CD4-positive, alpha-beta T cell (primary cell): ENCODE data around the gene STARD3. TPM values are rescaled to one million over a fixed set of nuclear protein-coding genes. Genes with fewer than 3 reads are reported as not detected.

Experiments
- ATAC-seq: fragments of 200-7000 bp; cut with Tn5 transposase; one replicate; pipeline ENCODE4 v1.10.0; 2022; ENCODE audit warnings: mild to moderate bottlenecking; ENCODE audit not compliant: poor library complexity
- CTCF ChIA-PET: fragments of 350-600 bp; sonication (Branson Sonifier 250); formaldehyde crosslinking; loops from one replicate; lab custom pipeline; 2021; ENCODE audit warnings: antibody characterized with exemption, inconsistent platforms; lab: Charles Lee
- POLR2A ChIA-PET: fragments of 350-600 bp; sonication (Branson Sonifier 250); formaldehyde crosslinking; loops from one replicate; lab custom pipeline; 2021; ENCODE audit warnings: antibody characterized with exemption, inconsistent platforms; lab: Charles Lee
- DNase-seq, 14 experiments: peaks; one replicate each; pipeline ENCODE4 v3.0.0-alpha.2; 2013 to 2020; ENCODE audit warnings: mixed read lengths in 2 of 14
- H3K27ac ChIP-seq, 2 donors: one replicate each; pipeline versions ENCODE4 v1.5.1 to v1.7.0; 2013; ENCODE audit warnings: low read length in 2 of 2, low read depth in 1 of 2, mild to moderate bottlenecking in 1 of 2
- H3K27me3 ChIP-seq, 2 experiments: 1 replicate in 1 of 2; 2 replicates in 1 of 2; pipeline versions ENCODE4 v1.6.1 to v1.7.0; 2013; ENCODE audit warnings: low read length in 2 of 2, control low read depth in 1 of 2, mild to moderate bottlenecking in 1 of 2, moderate library complexity in 1 of 2; ENCODE audit not compliant: insufficient read depth in 2 of 2, control insufficient read depth in 1 of 2
- H3K36me3 ChIP-seq: one replicate; pipeline ENCODE4 v1.6.1; 2013; ENCODE audit warnings: low read length, control low read depth; ENCODE audit not compliant: insufficient read depth
- H3K4me1 ChIP-seq: one replicate; pipeline ENCODE4 v1.6.1; 2013; ENCODE audit warnings: low read length, control low read depth; ENCODE audit not compliant: insufficient read depth
- H3K4me3 ChIP-seq: one replicate; pipeline ENCODE4 v1.5.1; 2013; ENCODE audit warnings: mild to moderate bottlenecking, low read length, moderate library complexity
- H3K9me3 ChIP-seq, 2 experiments: 1 replicate in 1 of 2; 2 replicates in 1 of 2; pipeline versions ENCODE4 v1.6.1 to v1.7.0; 2013; ENCODE audit warnings: low read length in 2 of 2, mild to moderate bottlenecking in 2 of 2, control low read depth in 1 of 2, moderate library complexity in 1 of 2; ENCODE audit not compliant: control insufficient read depth in 1 of 2, insufficient read depth in 1 of 2
- H3K27ac Mint-ChIP-seq: one replicate; pipeline ENCODE4 v1.8.0; 2020; ENCODE audit warnings: mixed read lengths
- H3K27me3 Mint-ChIP-seq: one replicate; pipeline ENCODE4 v1.8.0; 2021; ENCODE audit warnings: mixed read lengths
- H3K36me3 Mint-ChIP-seq: one replicate; pipeline ENCODE4 v1.8.0; 2021; ENCODE audit warnings: low read depth, mixed read lengths
- H3K4me1 Mint-ChIP-seq: one replicate; pipeline ENCODE4 v1.8.0; 2021; ENCODE audit warnings: low read depth, mixed read lengths
- H3K4me3 Mint-ChIP-seq: one replicate; pipeline ENCODE4 v1.8.0; 2020; ENCODE audit warnings: mild to moderate bottlenecking, mixed read lengths
- H3K9me3 Mint-ChIP-seq: one replicate; pipeline ENCODE4 v1.8.0; 2020; ENCODE audit warnings: mixed read lengths
- intact Hi-C, 2 experiments: fragments of 100-400 bp; cut with DNase I in 1 of 2; cut with micrococcal nuclease in 1 of 2; formaldehyde crosslinking; loops; one replicate each; pipeline versions ENCODE4 v1.15.1 to v1.9.0; 2023 to 2025; cut with DNase I, micrococcal nuclease
- total RNA-seq, 174 experiments: library from RNA in 2 of 174; stranded (reverse) in 2 of 174; gene quantifications; one replicate each; pipeline ENCODE4 v1.2.3 and lab custom pipeline; 2021 to 2026
- TF ChIP-seq, protein P1 (sequence below): fragments of 200-600 bp; IDR thresholded peaks from one replicate; pipeline ENCODE4 v1.8.0; 2022; ENCODE audit warnings: antibody characterized with exemption, mild to moderate bottlenecking

The STARD3 gene
- total RNA-seq, 2 experiments from 2014 or later: 96.5 to 99.9 TPM

GRCh38 chr17:39667262-39667944, 30.5 kb downstream of the STARD3 start:
- Histone ChIP-seq H3K27me3 (peaks cover 15 to 34% of the 10 kb centered on the region in 2 experiments), H3K36me3 (peaks cover under 1% of the 10 kb centered on the region), H3K4me1 (peaks cover 35% of the 10 kb centered on the region), H3K27ac (no peak overlapping the region), H3K9me3 (no peaks in the 10 kb centered on the region), H3K4me3 (peak overlapping the region; percentile 32)
- Mint-ChIP-seq H3K9me3 (no peaks in the 10 kb centered on the region), H3K4me3 (peak overlapping the region; percentile 65), H3K4me1 (peaks cover 14% of the 10 kb centered on the region), H3K27ac (no peak overlapping the region), H3K36me3 (peaks cover 15% of the 10 kb centered on the region), H3K27me3 (peaks cover 34% of the 10 kb centered on the region)
- POLR2A ChIA-PET: interaction anchor here (1.0 to 2.6 kb wide), 4 partner anchors 8 to 63 kb away, joined by 3 to 10 read pairs (median 8); partner anchors contain the start of gene MIEN1
- ATAC-seq (no peak), DNase-seq (peak in 2 of 14 experiments; percentile 30 to 35)
- TF ChIP-seq, protein P1, sequence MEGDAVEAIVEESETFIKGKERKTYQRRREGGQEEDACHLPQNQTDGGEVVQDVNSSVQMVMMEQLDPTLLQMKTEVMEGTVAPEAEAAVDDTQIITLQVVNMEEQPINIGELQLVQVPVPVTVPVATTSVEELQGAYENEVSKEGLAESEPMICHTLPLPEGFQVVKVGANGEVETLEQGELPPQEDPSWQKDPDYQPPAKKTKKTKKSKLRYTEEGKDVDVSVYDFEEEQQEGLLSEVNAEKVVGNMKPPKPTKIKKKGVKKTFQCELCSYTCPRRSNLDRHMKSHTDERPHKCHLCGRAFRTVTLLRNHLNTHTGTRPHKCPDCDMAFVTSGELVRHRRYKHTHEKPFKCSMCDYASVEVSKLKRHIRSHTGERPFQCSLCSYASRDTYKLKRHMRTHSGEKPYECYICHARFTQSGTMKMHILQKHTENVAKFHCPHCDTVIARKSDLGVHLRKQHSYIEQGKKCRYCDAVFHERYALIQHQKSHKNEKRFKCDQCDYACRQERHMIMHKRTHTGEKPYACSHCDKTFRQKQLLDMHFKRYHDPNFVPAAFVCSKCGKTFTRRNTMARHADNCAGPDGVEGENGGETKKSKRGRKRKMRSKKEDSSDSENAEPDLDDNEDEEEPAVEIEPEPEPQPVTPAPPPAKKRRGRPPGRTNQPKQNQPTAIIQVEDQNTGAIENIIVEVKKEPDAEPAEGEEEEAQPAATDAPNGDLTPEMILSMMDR: no peak
- CTCF ChIA-PET: interaction anchor here (1.2 to 3.4 kb wide), 11 partner anchors 12 to 208 kb away, joined by 3 to 21 read pairs (median 4); no protein-coding TSS in a partner anchor
- intact Hi-C loops: loop anchor here in 1 of 2 experiments (2.0 to 5.0 kb wide), 2 partner anchors 45 to 85 kb away; no protein-coding TSS in a partner anchor

DNA sequence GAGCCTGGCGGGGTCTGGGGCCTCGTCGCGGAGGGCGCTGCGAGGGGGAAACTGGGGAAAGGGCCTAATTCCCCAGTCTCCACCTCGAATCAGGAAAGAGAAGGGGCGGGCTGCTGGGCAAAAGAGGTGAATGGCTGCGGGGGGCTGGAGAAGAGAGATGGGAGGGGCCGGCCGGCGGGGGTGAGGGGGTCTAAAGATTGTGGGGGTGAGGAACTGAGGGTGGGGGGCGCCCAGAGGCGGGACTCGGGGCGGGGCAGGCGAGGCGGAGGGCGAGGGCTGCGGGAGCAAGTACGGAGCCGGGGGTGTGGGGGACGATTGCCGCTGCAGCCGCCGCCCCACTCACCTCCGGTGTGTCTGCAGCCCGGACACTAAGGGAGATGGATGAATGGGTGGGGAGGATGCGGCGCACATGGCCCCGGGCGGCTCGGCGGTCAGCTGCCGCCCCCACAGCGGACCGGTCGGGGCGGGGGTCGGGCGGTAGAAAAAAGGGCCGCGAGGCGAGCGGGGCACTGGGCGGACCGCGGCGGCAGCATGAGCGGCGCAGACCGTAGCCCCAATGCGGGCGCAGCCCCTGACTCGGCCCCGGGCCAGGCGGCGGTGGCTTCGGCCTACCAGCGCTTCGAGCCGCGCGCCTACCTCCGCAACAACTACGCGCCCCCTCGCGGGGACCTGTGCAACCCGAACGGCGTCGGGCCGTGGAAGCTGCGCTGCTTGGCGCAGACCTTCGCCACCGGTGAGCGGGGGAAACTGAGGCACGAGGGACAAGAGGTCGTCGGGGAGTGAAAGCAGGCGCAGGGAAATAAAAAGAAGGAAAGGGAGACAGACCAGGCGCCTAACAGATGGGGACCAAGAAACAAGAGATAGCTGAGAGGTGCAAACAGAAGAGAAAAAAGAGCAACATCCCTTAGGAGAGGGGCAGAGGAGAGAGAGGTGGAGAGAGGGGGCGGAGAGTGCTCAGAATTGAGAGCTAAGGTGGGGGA, 31.3 kb downstream of the STARD3 start, which contains the start of gene PNMT:
Gene PNMT (plus strand): TSS at position 509 of the 980 bp plus-strand sequence. CDS start 23 bp downstream, at position 532.
- TF ChIP-seq, protein P1: peak; percentile 78
- Histone ChIP-seq H3K9me3 (no peaks in the 10 kb centered on the region), H3K27ac (no peak within 1 kb of the TSS), H3K36me3 (no peaks in the 10 kb centered on the region), H3K4me1 (peaks cover 35% of the 10 kb centered on the region), H3K27me3 (peaks cover 15 to 34% of the 10 kb centered on the region in 2 experiments), H3K4me3 (peak within 1 kb of the TSS; percentile 32)
- DNase-seq (peak; percentile 42 to 85 (median 62)), ATAC-seq (peak; percentile 80)
- peaks cover 15% of the 10 kb centered on the region for H3K4me1 Mint-ChIP-seq
- ChIA-PET POLR2A (interaction anchor here (0.8 to 2.6 kb wide), 9 partner anchors 9 to 62 kb away, joined by 3 to 10 read pairs (median 6); partner anchors contain the start of genes MIEN1 and PGAP3), CTCF (interaction anchor here (0.8 to 3.4 kb wide), 14 partner anchors 12 to 207 kb away, joined by 3 to 21 read pairs (median 3); partner anchors contain the start of genes IKZF3 and PGAP3)
- H3K36me3 Mint-ChIP-seq: peaks cover 11% of the 10 kb centered on the region
- intact Hi-C loops: loop anchor here (1.0 to 5.0 kb wide), 3 partner anchors 45 to 84 kb away; no protein-coding TSS in a partner anchor
- H3K27ac Mint-ChIP-seq: no peak within 1 kb of the TSS
- no peaks in the 10 kb centered on the region for H3K9me3 Mint-ChIP-seq
- H3K27me3 Mint-ChIP-seq: peaks cover 34% of the 10 kb centered on the region
- H3K4me3 Mint-ChIP-seq: peak within 1 kb of the TSS; percentile 59
